ENCODE data around the gene MAN1A2. TPM values are rescaled to one million over a fixed set of nuclear protein-coding genes. Genes with fewer than 3 reads are reported as not detected.

The MAN1A2 gene
- total RNA-seq, 1 experiment from 2014 or later, result 38.1 TPM

GRCh38 chr1:117346206-117346928, 20.9 kb upstream of the MAN1A2 start:
- H3K4me3 ChIP-seq (replicated peaks in 1 of 2; ENCODE audit: low read depth in 1 of 2, low read length in 2 of 2), result no peak overlapping the region
- H3K9ac ChIP-seq (ENCODE audit: low read length), result no peak overlapping the region
- H3K27me3 ChIP-seq (ENCODE audit: insufficient read depth, low read length), result no peaks in the 10 kb centered on the region
- H3K27ac ChIP-seq (ENCODE audit: low read depth, low read length), result no peak overlapping the region
- H3K4me2 ChIP-seq (ENCODE audit: low read length), result no peak overlapping the region
- ATAC-seq (no peak), DNase-seq (ENCODE audit: low read depth, low spot score) (no peak)
- TF ChIP-seq EGR1 (IDR thresholded peaks at IDR 0.05; ENCODE audit: low read depth) (no peak), SRF (IDR thresholded peaks at IDR 0.05; ENCODE audit: low read depth) (no peak), POLR2A (IDR thresholded peaks at IDR 0.05; ENCODE audit: borderline replicate concordance, extremely low read depth, insufficient read depth, insufficient read length) (no peak), ZNF274 (IDR thresholded peaks at IDR 0.05; ENCODE audit: low read depth, low read length) (no peak), CEBPB (IDR thresholded peaks at IDR 0.05; ENCODE audit: low read depth) (no peak), RAD21 (IDR thresholded peaks at IDR 0.05; ENCODE audit: low read depth) (no peak), MAX (IDR thresholded peaks at IDR 0.05) (no peak), EZH2 (IDR thresholded peaks at IDR 0.05) (no peak), CTCF (IDR thresholded peaks at IDR 0.05 in 2 of 3, conservative IDR thresholded peaks at IDR 0.05 in 1 of 3; ENCODE audit: borderline replicate concordance in 1 of 3, insufficient read depth in 1 of 3, low read depth in 2 of 3, low read length in 2 of 3) (no peak), POLR2AphosphoS5 (IDR thresholded peaks at IDR 0.05; ENCODE audit: low read depth, low read length) (no peak), SIN3A (IDR thresholded peaks at IDR 0.05; ENCODE audit: low read depth) (no peak), TCF7L2 (IDR thresholded peaks at IDR 0.05; ENCODE audit: borderline replicate concordance, extremely low read depth, insufficient read depth, insufficient read length) (no peak), YY1 (IDR thresholded peaks at IDR 0.05; ENCODE audit: extremely low read depth, insufficient replicate concordance, low read depth, low read length) (no peak)
- no peaks in the 10 kb centered on the region for H3K79me2 ChIP-seq (ENCODE audit: insufficient read depth, low read length)
- CTCF ChIA-PET, result interaction anchor here (0.8 kb wide), 1 partner anchor 62 kb away, joined by 3 read pairs; no protein-coding TSS in a partner anchor
- no TSS peak for BruUV-seq (replicated peaks)
- H3K4me1 ChIP-seq (ENCODE audit: control insufficient read depth in 1 of 2, insufficient read depth in 2 of 2, low read length in 2 of 2), result peaks cover 0 to 2% of the 10 kb centered on the region in 2 experiments; a peak in 1 of 4 replicates
- H3K9me2 ChIP-seq (ENCODE audit: insufficient read depth), result no peaks in the 10 kb centered on the region
- H3K9me3 ChIP-seq (ENCODE audit: control insufficient read depth in 1 of 2, insufficient read depth in 1 of 2, low read depth in 1 of 2, low read length in 2 of 2), result no peaks in the 10 kb centered on the region
- intact Hi-C loops (cut with micrococcal nuclease), result no loop called here
- RAD21 ChIA-PET (ENCODE audit: low non-redundant PET in 1 of 2, low total read pairs in 2 of 2, uncharacterized antibody in 2 of 2, unreplicated experiment in 2 of 2), result no interaction called here
- no peak overlapping the region for H2AFZ ChIP-seq (ENCODE audit: low read depth, low read length, poor library complexity, severe bottlenecking)
- no peaks in the 10 kb centered on the region for H4K20me1 ChIP-seq (ENCODE audit: insufficient read depth)
- POLR2A ChIA-PET, result no interaction called here
- no peaks in the 10 kb centered on the region for H3K36me3 ChIP-seq (ENCODE audit: control insufficient read depth in 1 of 2, insufficient read depth in 2 of 2, low read length in 2 of 2)

Measured in HCT116 (cell line).